SK-N-SH (cell line): ENCODE results near the gene CLINT1. TPM values are rescaled to one million over a fixed set of nuclear protein-coding genes. Genes with fewer than 3 reads are reported as not detected.

Experiments
- CTCF ChIA-PET: fragments of 300-600, 350-600 bp; formaldehyde crosslinking; extraction: SDS; loops from one replicate; lab custom pipeline; 2021; lab: Yijun Ruan, JAX
- POLR2A ChIA-PET: fragments of 350-600 bp; sonication (Branson Sonifier 250); formaldehyde crosslinking; extraction: SDS; loops from one replicate; lab custom pipeline; 2020; ENCODE audit warnings: antibody characterized with exemption, inconsistent platforms; lab: Yijun Ruan, JAX
- DNase-seq: peaks from one replicate; pipeline ENCODE4 v3.0.0; 2012
- H2AFZ ChIP-seq: fragments of 200-600 bp; sonication (generic); 2 replicates; pipeline ENCODE4 v1.8.1; 2016; ENCODE audit warnings: antibody characterized with exemption, mild to moderate bottlenecking, low read depth
- H3F3A ChIP-seq: fragments of 200-600 bp; sonication (generic); replicated peaks from 2 replicates; pipeline ENCODE3; 2016; ENCODE audit warnings: antibody characterized with exemption, mild to moderate bottlenecking; ENCODE audit not compliant: insufficient read depth
- H3K27ac ChIP-seq, 2 experiments: fragments of 200-500 bp in 1 of 2; fragments of 200-600 bp in 1 of 2; sonication (Bioruptor generic) in 1 of 2; sonication (generic), shearing (Covaris generic) in 1 of 2; 2 replicates each; pipeline versions ENCODE4 v1.5.1 to v1.6.1; 2014 to 2016; ENCODE audit warnings: low read depth in 2 of 2, inconsistent platforms in 1 of 2, low read length in 1 of 2, mild to moderate bottlenecking in 1 of 2, mixed read lengths in 1 of 2
- H3K27me3 ChIP-seq: fragments of 200-600 bp; sonication (generic), shearing (Covaris generic); 2 replicates; pipeline ENCODE4 v1.6.1; 2016; ENCODE audit warnings: mixed run types; ENCODE audit not compliant: insufficient read depth
- H3K36me3 ChIP-seq, 2 experiments: fragments of 200-500 bp in 1 of 2; fragments of 200-600 bp in 1 of 2; sonication (Bioruptor generic) in 1 of 2; sonication (generic) in 1 of 2; replicated peaks in 1 of 2; 2 replicates each; pipeline versions ENCODE3 to v1.5.1; 2014 to 2016; ENCODE audit warnings: low read length in 1 of 2, mild to moderate bottlenecking in 1 of 2; ENCODE audit not compliant: insufficient read depth in 2 of 2, control insufficient read depth in 1 of 2
- H3K4me1 ChIP-seq, 2 experiments: fragments of 200-500 bp in 1 of 2; fragments of 200-600 bp in 1 of 2; sonication (Bioruptor generic) in 1 of 2; sonication (generic), shearing (Covaris generic) in 1 of 2; 2 replicates each; pipeline versions ENCODE4 v1.5.1 to v1.6.1; 2014 to 2016; ENCODE audit warnings: low read depth in 1 of 2, low read length in 1 of 2, mixed run types in 1 of 2; ENCODE audit not compliant: insufficient read depth in 2 of 2, control insufficient read depth in 1 of 2
- H3K4me2 ChIP-seq: fragments of 200-600 bp; sonication (generic), shearing (Covaris generic); 2 replicates; pipeline ENCODE4 v1.6.1; 2017; ENCODE audit warnings: mixed run types
- H3K4me3 ChIP-seq, 2 experiments: fragments of 200-500 bp in 1 of 2; fragments of 200-600 bp in 1 of 2; sonication (Bioruptor generic) in 1 of 2; sonication (generic), shearing (Covaris generic) in 1 of 2; 2 replicates each; pipeline versions ENCODE4 v1.5.1 to v1.8.1; 2014 to 2016; ENCODE audit warnings: low read depth in 2 of 2, inconsistent platforms in 1 of 2, low read length in 1 of 2, mild to moderate bottlenecking in 1 of 2, mixed read lengths in 1 of 2, moderate library complexity in 1 of 2
- H3K79me2 ChIP-seq: fragments of 200-600 bp; sonication (generic); 2 replicates; pipeline ENCODE4 v1.8.1; 2017; ENCODE audit warnings: mild to moderate bottlenecking; ENCODE audit not compliant: insufficient read depth
- H3K9ac ChIP-seq: fragments of 200-600 bp; sonication (generic); 2 replicates; pipeline ENCODE4 v1.6.1; 2017; ENCODE audit warnings: mixed run types
- H3K9me2 ChIP-seq: fragments of 200-600 bp; sonication (generic); 2 replicates; pipeline ENCODE4 v1.6.1; 2017; ENCODE audit warnings: mixed run types
- H3K9me3 ChIP-seq: fragments of 200-600 bp; sonication (generic); 2 replicates; pipeline ENCODE4 v1.6.1; 2017; ENCODE audit warnings: mixed run types, mild to moderate bottlenecking, moderate library complexity
- H4K20me1 ChIP-seq: fragments of 200-600 bp; sonication (generic); 2 replicates; pipeline ENCODE4 v1.6.1; 2017; ENCODE audit warnings: mild to moderate bottlenecking, mixed run types; ENCODE audit not compliant: insufficient read depth
- CHD2 ChIP-seq: fragments of 150-350 bp; IDR thresholded peaks from 2 replicates; pipeline ENCODE4 v1.6.1; 2018; ENCODE audit warnings: low read length; ENCODE audit not compliant: partially characterized antibody
- ELF1 ChIP-seq: IDR thresholded peaks from 2 replicates; pipeline ENCODE4 v1.4.0; 2012
- EP300 ChIP-seq, 2 experiments: IDR thresholded peaks; 2 replicates each; pipeline versions ENCODE4 v1.4.0 to v1.6.1; 2012; ENCODE audit warnings: borderline replicate concordance in 1 of 2, low read depth in 1 of 2, low read length in 1 of 2
- EZH2phosphoT487 ChIP-seq: fragments of 200-600 bp; sonication (generic); IDR thresholded peaks from 2 replicates; pipeline ENCODE4 v1.6.1; 2017; ENCODE audit warnings: low read depth, mixed run types, mild to moderate bottlenecking, antibody characterized with exemption, moderate library complexity, borderline replicate concordance
- FOSL2 ChIP-seq: IDR thresholded peaks from 2 replicates; pipeline ENCODE4 v1.4.0; 2012; ENCODE audit warnings: low read depth, mild to moderate bottlenecking, moderate library complexity, borderline replicate concordance
- GABPA ChIP-seq: IDR thresholded peaks from 2 replicates; pipeline ENCODE4 v1.4.0; 2012; ENCODE audit warnings: low read depth, mild to moderate bottlenecking
- GATA2 ChIP-seq: sonication (generic); formaldehyde crosslinking; IDR thresholded peaks from 2 replicates; pipeline ENCODE4 v1.5.0; 2020; ENCODE audit warnings: mild to moderate bottlenecking, missing genetic modification reagents
- IRF3 ChIP-seq: fragments of 150-350 bp; IDR thresholded peaks from 2 replicates; pipeline ENCODE4 v1.6.1; 2016; ENCODE audit warnings: mild to moderate bottlenecking, low read depth, low read length
- JUND ChIP-seq: IDR thresholded peaks from 2 replicates; pipeline ENCODE4 v1.4.0; 2012
- NFIC ChIP-seq: IDR thresholded peaks from 2 replicates; pipeline ENCODE4 v1.4.0; 2012; ENCODE audit warnings: borderline replicate concordance
- POLR2AphosphoS5 ChIP-seq: IDR thresholded peaks from 2 replicates; pipeline ENCODE4 v1.6.1; 2012; ENCODE audit warnings: low read depth, low read length
- RCOR1 ChIP-seq: fragments of 150-350 bp; IDR thresholded peaks from 2 replicates; pipeline ENCODE4 v1.6.1; 2017; ENCODE audit warnings: antibody characterized with exemption, low read length
- REST ChIP-seq: IDR thresholded peaks from 2 replicates; pipeline ENCODE4 v1.6.1; 2012; ENCODE audit warnings: mild to moderate bottlenecking, low read depth, low read length, moderate library complexity
- RXRA ChIP-seq: IDR thresholded peaks from 2 replicates; pipeline ENCODE4 v1.4.0; 2012; ENCODE audit warnings: low read depth, mild to moderate bottlenecking, borderline replicate concordance
- SMC3 ChIP-seq: IDR thresholded peaks from 2 replicates; pipeline ENCODE4 v1.6.1; 2012; ENCODE audit warnings: low read depth, low read length, improper control_type of control experiment
- TCF12 ChIP-seq: IDR thresholded peaks from 2 replicates; pipeline ENCODE4 v1.4.0; 2012
- USF1 ChIP-seq: IDR thresholded peaks from 2 replicates; pipeline ENCODE4 v1.4.0; 2012; ENCODE audit warnings: low read depth, borderline replicate concordance
- YY1 ChIP-seq: IDR thresholded peaks from 2 replicates; pipeline ENCODE4 v1.4.0; 2012; ENCODE audit warnings: low read depth, mild to moderate bottlenecking
- WGBS: methylation state at CpG from one replicate; pipeline ENCODE4 v1.1.6; 2017; ENCODE audit warnings: low lambda C conversion rate; 5-methylcytosine and 5-hydroxymethylcytosine counted together
- polyA plus RNA-seq, 3 experiments: library from polyadenylated mRNA; depleted of rRNA; stranded (reverse); fragments of >200 nt; gene quantifications; 2 replicates each; pipeline ENCODE4 v1.2.3, GENCODE V29; 2012

The CLINT1 gene
- polyA plus RNA-seq, 1 of the 3 experiments (the other 2 are of a cell fraction): 65.4 TPM

GRCh38 chr5:157793301-157793700 is 65.6 kb downstream of the CLINT1 start:
- Histone ChIP-seq H3K79me2 (no peaks in the 10 kb centered on the region), H4K20me1 (no peaks in the 10 kb centered on the region), H3F3A (peaks cover 11% of the 10 kb centered on the region), H3K27ac (no peak overlapping the region), H3K36me3 (peaks cover 65 to 71% of the 10 kb centered on the region in 2 experiments), H3K4me1 (no peaks in the 10 kb centered on the region), H2AFZ (no peak overlapping the region), H3K9ac (no peak overlapping the region), H3K9me2 (no peaks in the 10 kb centered on the region), H3K27me3 (no peaks in the 10 kb centered on the region), H3K4me3 (no peak overlapping the region), H3K9me3 (no peaks in the 10 kb centered on the region), H3K4me2 (no peak overlapping the region)
- WGBS: 93% methylated on average over 4 of the region's 4 CpGs
- TF ChIP-seq EZH2phosphoT487: no peak
- TF ChIP-seq GABPA: no peak
- no peak for TF ChIP-seq ELF1
- no peak for TF ChIP-seq NFIC
- no peak for TF ChIP-seq FOSL2
- TF ChIP-seq YY1: no peak
- no peak for TF ChIP-seq RCOR1
- no peak for TF ChIP-seq RXRA
- no peak for TF ChIP-seq GATA2 (CRISPR knock-in tag)
- no peak for TF ChIP-seq EP300 (IDR thresholded peaks at IDR 0.05; ENCODE audit: borderline replicate concordance in 1 of 2, low read depth in 1 of 2, low read length in 1 of 2)
- TF ChIP-seq POLR2AphosphoS5: no peak
- TF ChIP-seq IRF3: no peak
- TF ChIP-seq REST: no peak
- no peak for TF ChIP-seq SMC3
- no peak for TF ChIP-seq TCF12
- no peak for TF ChIP-seq JUND
- TF ChIP-seq USF1: no peak
- no peak for TF ChIP-seq CHD2
- no peak for DNase-seq
- POLR2A ChIA-PET: no interaction called here
- CTCF ChIA-PET: interaction anchor here (0.6 to 2.5 kb wide), 3 partner anchors 27 to 60 kb away, joined by 3 to 11 read pairs (median 3); no protein-coding TSS in a partner anchor
